ENCODE results near the gene PTGFR.

Gene PTGFR

GRCh38 chr1:78490861-78491450, at the start of gene PTGFR:
PTGFR (plus strand) TSS chr1:78490974; CDS start chr1:78492744, 1,770 bp downstream.
- no peak for DNase-seq

DNA sequence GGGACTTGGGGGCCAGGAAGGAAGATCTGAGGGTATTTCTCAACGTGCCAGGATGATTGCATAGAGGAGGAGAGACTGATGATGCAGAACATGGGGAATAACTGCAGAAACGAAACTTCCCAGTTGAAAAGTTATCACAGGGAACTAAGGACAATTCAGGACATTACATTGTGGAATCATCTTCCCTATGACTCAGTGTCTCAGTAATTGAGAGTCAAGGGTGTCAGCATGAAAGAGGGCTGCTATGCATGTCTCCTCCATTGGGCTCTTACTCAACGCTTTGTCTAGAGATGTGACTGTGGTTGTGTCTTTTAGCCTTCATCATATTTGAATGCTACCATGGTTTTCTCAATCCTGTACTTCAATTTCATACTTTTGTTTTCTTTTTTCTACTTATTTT, 48.9 kb upstream of the PTGFR start:
- DNase-seq, result no peak

DNA sequence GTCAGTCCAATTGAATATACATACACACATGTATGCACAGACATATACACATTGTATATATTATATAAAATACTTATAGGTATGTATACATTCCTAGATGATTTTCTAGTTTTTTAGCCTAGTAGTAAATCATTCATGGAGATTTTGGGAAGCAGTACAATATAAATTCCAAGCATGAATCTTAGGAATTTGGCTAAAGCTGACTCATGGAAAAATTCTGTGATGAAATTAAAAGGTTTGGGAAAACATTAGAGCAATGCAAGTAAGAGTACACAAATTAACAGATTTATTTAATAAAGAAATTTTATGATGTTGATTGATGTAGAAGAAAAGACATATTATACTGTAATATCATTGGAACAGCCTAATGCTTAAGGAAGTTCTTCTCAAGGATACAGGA, 43.7 kb upstream of the PTGFR start:
- no peak for DNase-seq

DNA sequence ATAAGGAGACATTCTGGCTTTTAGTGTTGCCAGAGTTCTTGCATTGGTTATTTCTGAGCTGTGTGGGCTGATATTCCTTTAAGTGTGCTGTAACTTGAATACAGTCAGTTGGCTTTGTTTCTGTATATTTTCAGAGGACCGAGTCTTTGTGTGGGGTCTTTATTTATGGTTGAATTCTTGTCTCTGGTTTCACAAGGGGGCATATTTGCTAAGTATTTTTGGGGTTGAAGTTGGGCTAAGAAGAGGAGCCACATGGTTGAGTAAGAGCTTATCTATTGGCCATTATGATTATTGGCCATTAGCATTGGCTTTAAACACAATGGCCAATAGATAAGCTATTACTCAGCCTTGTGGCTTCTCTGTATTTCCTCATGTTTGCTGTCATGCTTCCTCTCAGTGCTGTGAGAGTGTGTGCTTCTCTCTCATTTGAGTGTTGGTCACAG, 26.3 kb upstream of the PTGFR start:
- no peak for DNase-seq

- DNase-seq, result no peak
These were observed 25.6 kb upstream of the PTGFR start for GRCh38 chr1:78465143-78465542.

DNA sequence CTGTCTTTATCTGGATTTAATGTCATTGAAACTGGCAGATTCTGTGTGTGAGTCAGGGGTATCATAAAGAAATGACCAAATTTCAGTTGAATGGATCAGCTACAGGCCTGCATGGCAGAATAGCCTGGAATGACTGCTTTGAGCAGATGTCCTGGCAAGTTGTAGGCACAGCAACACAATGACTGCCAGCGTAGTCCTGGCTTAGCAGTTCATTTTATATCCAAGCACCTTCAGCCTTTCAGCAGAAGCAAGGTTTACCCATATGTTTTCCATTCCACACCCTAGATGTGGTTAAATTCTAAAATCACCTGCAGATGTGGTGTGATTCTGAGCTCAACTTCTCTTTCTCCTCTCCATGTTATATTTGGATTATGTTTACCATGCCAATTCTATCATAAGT, 22.3 kb upstream of the PTGFR start:
- no peak for DNase-seq

GRCh38 chr1:78469576-78469975, 21.2 kb upstream of the PTGFR start:
- DNase-seq, result no peak

- DNase-seq, result no peak
These were observed 18.7 kb upstream of the PTGFR start for GRCh38 chr1:78471890-78472620.

GRCh38 chr1:78472851-78473496, 17.8 kb upstream of the PTGFR start:
- no peak for DNase-seq

GRCh38 chr1:78474092-78474491, 16.7 kb upstream of the PTGFR start:
- no peak for DNase-seq

GRCh38 chr1:78475888-78476610, 14.7 kb upstream of the PTGFR start:
- DNase-seq, result no peak

GRCh38 chr1:78483903-78484302, 6.9 kb upstream of the PTGFR start:
- DNase-seq, result no peak

DNA sequence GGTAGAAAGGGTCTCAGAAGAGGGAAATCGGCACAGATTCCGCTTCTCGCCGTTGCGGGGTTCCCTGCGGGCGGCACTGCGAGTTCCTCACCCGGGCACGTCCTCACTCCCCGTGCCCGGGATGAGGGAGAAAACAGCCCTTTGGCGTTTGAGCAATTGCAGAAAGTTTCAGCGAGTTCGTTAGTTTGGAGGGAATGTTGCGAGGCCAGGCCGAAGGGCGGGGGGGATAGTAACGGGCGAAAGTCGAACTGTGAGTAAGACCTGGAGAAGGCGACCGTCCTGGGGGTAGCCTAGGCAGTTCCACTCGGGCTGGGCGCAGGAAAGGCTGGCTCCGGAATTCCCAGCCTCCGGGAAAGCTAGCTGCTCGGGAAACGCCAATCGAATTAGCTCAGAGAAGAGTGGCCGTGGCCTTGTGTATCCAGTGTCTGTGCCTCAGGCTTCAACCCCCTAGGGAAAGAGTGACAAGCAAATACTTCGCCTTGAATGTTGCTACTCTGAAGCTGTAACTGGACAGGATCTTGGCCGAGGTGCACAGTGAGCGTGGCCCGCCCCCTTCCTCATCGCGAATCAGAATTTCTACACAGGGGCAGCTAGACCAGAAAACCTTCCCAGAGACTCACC, 787 bp downstream of the PTGFR start:
- DNase-seq, result no peak

- DNase-seq, result no peak
These were observed 1.7 kb downstream of the PTGFR start for GRCh38 chr1:78492386-78492950.

- no peak for DNase-seq
These were observed 2.7 kb downstream of the PTGFR start for GRCh38 chr1:78493451-78493850.

GRCh38 chr1:78497201-78497600, 6.4 kb downstream of the PTGFR start:
- DNase-seq, result no peak

DNA sequence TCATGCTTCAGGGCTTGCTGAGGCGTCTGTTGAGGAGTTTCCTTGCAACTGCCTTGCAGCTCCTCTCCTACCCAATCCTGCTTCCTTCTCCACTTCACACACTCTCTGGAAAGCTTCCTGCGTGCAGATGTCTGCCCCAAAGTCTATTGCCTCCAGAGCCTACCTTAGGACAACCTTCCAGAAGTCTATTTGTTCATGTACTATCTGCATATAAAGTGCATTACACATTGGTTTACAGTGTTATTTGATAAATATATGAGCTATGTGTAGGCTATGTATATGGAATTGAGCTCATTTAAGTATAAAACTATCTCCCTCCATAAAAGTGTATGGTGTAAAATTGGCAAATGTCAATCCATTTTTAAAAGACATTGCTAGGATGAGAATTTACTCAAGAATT, 9.8 kb downstream of the PTGFR start:
- DNase-seq, result no peak

DNA sequence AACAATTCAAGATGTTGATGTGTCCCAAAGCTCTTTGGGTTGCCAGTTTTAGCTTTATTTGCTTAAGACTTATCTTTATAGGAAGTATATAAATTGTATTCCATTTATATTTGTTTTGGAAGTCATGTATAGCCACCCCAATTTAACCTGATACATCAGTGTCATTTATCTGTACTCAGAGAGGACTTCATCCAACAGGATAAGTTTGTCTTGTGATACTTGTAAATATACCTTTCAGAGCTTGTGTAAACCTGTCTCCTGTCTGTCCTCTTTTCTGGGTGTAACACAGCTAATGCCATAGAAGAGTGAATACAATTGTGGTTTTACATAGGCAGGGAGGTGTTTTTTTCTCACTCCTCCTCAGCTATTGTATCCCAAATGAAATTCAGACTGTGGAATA, 10.4 kb downstream of the PTGFR start:
- DNase-seq, result no peak

GRCh38 chr1:78511334-78511733, 20.6 kb downstream of the PTGFR start:
- no peak for DNase-seq

DNA sequence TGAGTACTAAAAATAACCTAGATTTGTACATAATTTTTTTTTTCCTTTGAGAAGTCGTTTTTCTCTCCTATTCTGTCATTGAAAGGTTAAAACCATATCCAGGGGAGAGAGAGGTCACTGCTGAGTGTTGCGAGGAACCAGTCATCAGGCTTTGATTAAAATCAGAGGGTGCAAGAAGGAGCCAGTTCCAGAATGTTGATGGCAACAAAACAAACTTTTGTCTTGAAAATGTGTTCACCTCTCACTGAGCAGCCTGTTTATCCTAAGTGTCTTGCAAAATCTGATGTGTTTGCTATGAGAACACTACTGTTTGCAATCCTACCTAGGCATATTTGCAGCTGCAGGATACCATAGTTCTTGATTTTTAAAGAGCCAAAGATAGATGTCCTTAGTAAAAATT, 25.9 kb downstream of the PTGFR start:
- no peak for DNase-seq

- DNase-seq, result no peak
These were observed 28.7 kb downstream of the PTGFR start for GRCh38 chr1:78519446-78519845.

GRCh38 chr1:78520216-78520615, 29.4 kb downstream of the PTGFR start:
- no peak for DNase-seq

DNA sequence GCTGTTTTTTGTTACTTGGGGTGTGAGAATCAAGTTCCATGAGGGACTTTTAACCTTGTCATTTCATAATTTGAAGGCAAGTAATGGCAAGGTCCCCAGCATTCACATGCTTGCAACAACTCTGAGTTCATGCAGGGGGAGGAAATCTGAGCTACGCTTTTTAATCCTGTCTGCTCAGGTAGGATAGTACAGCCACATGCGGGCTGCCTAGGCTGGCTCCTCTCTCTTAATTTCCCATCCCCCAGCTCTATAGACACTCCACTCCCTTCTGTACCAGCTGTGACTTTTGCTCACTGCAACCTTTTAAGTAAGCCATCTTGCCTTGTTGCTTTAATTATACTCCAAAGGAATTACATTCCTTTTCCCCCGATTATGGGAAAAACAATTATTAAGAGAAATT, 30.1 kb downstream of the PTGFR start:
- no peak for DNase-seq
